Left renal cortex interstitium (tissue), 4 donors: ENCODE measurements around the gene DLEC1. TPM values are rescaled to one million over a fixed set of nuclear protein-coding genes. Genes with fewer than 3 reads are reported as not detected.

Experiments used
- DNase-seq, 4 donors: peaks; one replicate each; pipeline ENCODE4 v3.0.0-alpha.2; 2013; ENCODE audit warnings: low read depth in 4 of 4, low spot score in 2 of 4, missing footprints in 1 of 4
- polyA plus RNA-seq, 4 donors: library from polyadenylated mRNA; unstranded; fragments of 120-200 nt; gene quantifications; one replicate each; pipeline ENCODE4 v1.2.1, GENCODE V29; 2013; ENCODE audit not compliant: insufficient read length in 4 of 4

DLEC1 gene
- polyA plus RNA-seq, 4 donors: 0.45 to 1.4 (median 1.0) TPM

GRCh38 chr3:38001456-38002081 lies 37.4 kb upstream of the DLEC1 start:
- DNase-seq: no peak

DNA sequence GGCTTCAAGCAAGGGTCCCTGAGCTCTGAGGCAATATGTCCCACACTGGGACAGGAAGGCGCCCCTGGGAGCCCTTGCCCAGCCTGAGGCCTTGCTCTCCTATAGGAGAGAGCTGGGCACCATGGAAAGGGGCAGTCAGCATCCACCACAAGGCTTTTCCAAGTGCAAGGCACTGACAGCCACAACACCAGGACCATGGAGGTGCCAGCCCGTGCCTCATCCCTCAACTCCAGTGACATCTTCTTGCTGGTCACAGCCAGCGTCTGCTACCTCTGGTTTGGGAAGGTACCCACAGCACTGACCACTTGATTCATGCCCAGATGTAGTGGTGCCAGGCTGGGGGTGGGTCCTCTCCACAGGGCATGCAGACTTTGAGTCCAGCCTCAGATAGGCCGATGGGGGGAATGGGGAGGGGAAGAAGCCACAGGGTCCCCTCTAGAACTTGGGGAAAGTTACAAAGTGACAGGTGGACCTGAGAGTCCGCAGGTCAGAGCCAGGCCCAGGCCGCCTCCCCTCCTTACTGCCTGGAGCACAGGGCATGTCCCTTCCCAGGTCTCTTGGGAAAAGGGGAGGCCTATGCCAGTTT lies 36.6 kb upstream of the DLEC1 start:
- no peak for DNase-seq

DNA sequence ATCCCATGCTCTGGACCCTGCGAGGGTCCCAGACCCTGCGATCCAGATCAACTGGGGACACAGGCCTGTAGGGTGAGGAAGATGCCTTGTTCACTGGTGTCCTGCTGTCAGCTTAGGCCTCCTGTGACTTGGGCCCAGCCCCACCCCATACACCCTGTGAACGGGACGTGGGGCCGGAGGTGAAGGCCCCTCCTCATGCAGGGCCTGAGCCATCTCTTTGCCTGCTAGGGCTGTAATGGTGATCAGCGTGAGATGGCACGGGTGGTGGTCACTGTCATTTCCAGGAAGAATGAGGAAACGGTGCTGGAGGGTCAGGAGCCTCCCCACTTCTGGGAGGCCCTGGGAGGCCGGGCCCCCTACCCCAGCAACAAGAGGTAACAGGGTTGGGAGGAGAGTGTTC lies 36.1 kb upstream of the DLEC1 start:
- no peak for DNase-seq

- DNase-seq: peak in 1 of 4 donors; percentile 54
Observed at GRCh38 chr3:38003371-38003816, 35.6 kb upstream of the DLEC1 start.

- no peak for DNase-seq
Observed at GRCh38 chr3:38003817-38004414, 35.1 kb upstream of the DLEC1 start.

- peak in 1 of 4 donors; percentile 48 for DNase-seq
Observed at GRCh38 chr3:38004415-38005075, 34.5 kb upstream of the DLEC1 start.

DNA sequence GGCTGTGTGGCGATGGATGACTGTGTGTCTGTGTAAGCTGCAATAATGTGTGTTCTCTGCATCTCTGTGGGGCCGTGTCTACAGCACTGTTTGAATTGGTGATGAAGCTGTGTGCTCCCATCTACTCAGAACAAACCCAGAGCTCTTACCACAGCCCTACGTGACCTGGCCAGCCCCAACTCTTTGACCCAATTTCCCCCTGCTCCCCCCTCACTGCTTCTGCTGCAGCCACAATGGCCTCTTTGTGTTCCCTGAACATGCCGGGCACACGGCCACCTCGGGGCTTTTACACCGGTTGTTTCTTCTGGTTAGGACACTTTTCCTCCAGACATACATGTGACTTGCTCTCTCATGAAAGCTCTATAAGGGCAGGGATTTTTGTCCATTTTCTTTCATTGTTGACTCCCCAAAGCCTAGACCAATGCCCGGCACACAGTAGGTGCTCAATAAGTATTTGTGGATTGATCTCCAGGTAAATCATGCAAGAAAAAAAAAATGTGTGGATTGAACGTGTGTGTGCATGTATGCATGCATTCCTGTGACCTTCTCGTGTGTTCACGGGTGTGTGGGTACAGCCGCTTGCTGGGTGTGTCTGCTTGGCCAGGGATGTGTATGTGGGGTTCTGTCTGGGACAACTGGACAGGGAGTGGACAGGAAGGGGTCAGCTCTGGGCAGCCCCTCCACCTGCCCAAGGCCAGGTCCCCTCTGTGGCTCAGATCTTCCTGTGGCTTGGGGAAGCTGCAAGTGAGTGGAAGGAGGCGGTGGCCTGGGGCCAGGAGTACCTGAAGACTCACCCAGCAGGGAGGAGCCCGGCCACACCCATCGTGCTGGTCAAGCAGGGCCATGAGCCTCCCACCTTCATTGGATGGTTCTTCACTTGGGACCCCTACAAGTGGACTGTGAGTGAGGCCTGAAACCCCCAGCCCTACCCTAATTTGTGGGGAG lies 33.7 kb upstream of the DLEC1 start:
- no peak for DNase-seq

DNA sequence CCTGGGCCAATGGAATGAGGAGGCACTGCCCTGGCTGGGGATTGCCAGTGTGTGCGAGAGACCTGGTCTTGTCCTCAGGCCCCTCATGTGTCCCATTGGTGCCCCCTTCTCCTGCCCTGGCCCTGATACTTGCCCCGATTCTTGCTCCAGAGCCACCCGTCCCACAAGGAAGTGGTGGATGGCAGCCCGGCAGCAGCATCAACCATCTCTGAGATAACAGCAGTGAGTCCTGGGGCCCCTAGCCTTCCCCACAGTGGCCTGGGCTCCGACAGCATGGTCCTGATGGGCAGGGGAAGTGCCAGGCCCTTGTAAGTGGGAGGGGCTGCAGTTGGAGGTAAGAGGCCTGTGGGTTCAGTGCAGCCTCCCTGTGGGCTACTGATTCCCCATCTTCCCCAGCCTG lies 33.0 kb upstream of the DLEC1 start:
- no peak for DNase-seq

- no peak for DNase-seq
Observed at GRCh38 chr3:38006445-38006995, 32.5 kb upstream of the DLEC1 start.

GRCh38 chr3:38007754-38008090 lies 31.3 kb upstream of the DLEC1 start:
- DNase-seq: no peak

DNA sequence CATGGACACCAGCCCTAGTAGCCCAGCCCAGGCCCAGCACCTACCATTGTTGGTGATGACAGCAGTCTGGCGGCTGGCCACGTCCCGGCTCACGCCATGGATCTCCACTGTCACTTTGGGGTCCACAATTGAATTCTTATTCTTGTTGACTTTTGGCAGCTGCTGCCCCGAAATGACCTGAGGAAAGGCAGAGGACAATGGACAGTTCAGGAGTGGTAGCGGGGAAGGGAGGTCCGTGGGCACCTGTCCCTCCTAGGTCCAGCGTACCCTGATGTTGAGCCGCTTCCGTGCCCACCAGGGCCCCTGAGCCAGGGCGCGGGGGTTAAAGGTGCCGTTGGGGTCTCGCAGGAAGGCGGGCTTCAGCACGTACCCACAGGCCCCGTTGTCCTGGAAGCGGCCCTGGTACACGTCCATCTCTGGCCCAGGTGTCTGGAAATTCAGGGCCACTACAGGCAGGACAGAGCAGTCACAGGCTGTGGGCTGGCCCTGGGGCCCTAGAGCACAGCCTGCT lies 30.8 kb upstream of the DLEC1 start:
- no peak for DNase-seq

DNA sequence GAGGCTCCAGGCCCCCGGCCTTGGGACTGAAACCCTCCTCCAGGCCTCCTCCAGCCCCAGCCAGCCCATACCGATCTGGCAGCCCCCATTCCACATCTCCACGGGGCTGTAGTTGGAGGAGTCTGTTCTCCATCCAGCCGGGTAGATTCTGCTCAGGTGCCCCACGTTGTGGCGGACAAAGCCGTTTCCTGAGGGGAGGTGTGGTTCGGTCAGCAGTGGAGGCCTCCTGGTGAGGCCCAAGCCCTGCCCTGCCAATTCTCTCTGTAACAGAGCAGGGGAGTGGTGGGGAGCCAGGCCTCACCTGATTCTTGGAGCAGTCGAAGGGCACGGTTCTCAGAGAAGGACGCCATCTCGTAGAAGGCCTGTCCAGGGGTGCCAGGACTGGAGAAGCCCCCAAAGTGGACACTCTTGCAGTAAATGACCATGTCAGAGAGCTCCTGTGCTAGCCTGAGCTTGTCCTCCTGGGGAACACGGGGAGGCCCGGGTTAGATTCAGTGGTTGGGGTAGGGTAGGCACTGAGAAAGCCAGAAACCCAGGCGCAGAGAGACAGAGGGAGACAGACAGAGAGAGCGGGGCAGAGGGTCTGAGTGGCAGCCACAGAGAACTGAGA lies 29.9 kb upstream of the DLEC1 start:
- no peak for DNase-seq

DNA sequence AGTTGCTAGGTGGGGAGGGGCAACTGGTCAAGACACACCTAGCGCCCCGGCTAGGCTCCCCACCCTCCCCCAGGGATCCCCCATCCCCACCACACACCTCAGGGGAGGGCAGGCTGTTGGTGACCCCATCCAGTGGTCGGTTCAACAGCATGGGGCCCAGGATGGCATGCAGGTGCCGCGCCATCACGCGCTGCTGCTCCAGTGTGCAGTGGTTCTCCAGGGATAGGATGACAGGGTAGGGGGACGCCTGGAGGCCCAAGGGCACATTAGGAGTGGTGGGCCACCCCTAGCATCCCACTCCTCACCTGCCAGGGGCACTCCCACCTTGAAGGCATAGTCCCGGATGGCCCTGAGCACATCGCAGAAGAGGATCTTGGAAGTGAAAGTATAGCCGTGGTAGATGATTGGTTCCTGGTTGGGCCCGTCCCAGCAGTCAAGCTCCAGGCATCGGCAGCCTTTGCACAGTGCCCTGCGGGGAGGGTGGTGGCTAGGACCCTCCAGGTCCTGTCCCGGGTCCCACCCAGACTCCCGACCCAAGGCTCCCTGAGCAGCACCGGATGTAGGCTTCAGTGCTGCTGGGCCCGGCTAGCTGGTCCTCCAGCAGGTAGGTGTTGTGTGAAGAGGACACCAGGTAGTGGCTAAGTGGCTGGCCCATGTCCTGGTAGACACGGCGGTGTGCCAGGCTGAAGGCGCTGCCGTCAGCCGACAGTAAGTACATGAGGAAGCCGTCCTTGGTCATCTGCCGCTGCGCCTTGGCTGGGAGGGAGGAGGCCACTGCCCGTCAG lies 29.0 kb upstream of the DLEC1 start:
- no peak for DNase-seq

- no peak for DNase-seq
Observed at GRCh38 chr3:38011111-38011510, 27.9 kb upstream of the DLEC1 start.

DNA sequence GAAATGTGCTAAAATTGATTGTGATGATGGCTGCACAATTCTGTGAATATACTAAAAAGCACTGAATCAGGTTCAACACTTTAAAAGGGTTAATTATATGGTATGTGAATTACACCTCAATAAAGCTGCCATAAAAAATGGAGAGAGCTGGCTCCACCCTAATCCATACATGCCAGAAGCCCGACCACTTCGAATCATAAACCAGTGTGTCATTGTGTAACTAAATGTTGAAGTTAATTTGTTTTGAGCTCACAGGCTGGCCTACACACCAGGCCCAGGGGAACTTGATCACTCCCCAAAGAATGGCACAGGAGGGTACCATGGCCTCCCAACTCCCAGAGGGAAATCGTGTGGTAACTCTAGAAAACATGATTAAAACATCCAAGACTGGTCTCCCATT lies 23.5 kb upstream of the DLEC1 start:
- DNase-seq: no peak

DNA sequence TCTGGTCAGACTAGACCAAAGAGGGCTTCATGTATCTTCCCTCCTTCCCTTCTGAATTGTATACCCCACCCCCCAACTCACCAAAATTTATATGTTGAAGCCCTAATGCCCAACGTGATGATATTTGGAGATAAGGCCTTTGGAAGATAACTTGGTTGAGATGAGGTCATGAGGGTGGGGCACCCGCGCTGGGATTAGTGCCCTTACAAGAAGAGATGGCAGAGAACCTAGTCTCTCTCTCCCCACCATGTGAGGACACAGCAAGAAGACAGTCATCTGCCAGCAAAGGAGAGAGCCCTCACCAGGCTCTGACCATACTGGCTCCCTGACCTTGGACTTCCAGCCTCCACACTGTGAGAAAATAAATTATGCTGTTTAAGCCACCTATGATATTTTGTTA lies 23.0 kb upstream of the DLEC1 start:
- DNase-seq: no peak

DNA sequence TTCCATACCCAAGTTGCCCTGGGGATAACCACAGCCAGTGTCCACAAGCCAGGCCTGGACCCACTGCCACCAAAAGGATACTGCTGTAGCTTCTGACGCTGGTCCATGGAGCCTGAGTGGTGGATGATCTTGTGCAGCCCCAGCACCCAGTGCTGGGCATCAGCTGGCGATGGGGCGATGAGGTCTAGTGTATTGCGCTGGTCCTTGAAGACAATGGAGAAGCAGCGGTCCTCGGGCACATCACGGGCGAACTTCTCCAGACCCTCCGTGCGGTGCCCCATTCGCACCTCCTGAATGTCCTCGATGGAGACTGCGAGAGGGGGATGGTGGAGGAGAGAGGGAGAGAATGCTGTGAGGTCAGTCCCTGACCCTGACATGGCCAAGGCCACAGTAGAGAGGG lies 22.6 kb upstream of the DLEC1 start:
- DNase-seq: no peak

DNA sequence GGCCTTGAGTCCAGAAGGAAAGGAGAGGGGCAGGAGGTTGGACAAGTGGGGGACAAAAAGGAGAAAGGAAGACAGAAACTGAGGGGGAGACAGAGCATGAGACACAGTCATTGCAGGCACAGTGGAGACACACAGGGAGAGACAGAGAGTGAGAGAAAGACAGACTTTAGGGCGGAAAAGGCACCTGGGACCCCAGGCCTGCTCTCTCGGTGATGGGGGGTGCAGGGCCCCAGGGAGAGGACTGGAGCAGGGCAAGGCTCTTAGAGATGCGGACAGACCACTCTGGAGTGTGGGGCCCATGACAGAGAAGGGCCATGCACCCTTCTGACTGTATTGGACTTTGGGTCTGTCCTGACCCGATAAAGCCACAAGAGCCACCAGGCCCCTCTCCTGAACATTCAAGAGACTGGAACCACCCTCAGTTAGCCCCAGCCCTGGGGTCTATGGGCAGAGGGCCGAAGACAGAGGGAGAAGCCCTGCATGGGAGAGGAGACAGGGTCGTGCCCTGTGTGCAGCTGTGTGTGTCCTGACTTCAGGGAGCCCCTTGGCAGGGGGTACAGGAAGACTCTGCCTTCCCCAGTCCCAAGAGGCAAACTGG lies 22.1 kb upstream of the DLEC1 start:
- DNase-seq: no peak
